Measurements from ENCODE around the gene GPM6B.

GPM6B gene

GRCh38 chrX:13721371-13721770 is 95.5 kb downstream of the GPM6B start:
- DNase-seq = no peak
